Left lobe of liver (tissue), 2 donors: ENCODE data around the gene PARVG. TPM values are rescaled to one million over a fixed set of nuclear protein-coding genes. Genes with fewer than 3 reads are reported as not detected.

ENCODE experiments used
- ATAC-seq: fragments of 200-7000 bp; cut with Tn5 transposase; one replicate; pipeline ENCODE4 v1.9.1; 2020; ENCODE audit warnings: mild to moderate bottlenecking, moderate library complexity
- DNase-seq: peaks from one replicate; pipeline ENCODE4 v3.0.0-alpha.2; 2020; ENCODE audit warnings: low spot score
- total RNA-seq: library from RNA; stranded (reverse); gene quantifications from one replicate; pipeline ENCODE4 v1.2.1, GENCODE V29; 2021
- donor health status: DM: no; HTN: no; CAD: no; lungs with moderate emphysema.
- donor health status: DM: no; HTN: yes; CAD: no.

The PARVG gene
- total RNA-seq, 1 donor from 2014 or later = 3.9 TPM

DNA sequence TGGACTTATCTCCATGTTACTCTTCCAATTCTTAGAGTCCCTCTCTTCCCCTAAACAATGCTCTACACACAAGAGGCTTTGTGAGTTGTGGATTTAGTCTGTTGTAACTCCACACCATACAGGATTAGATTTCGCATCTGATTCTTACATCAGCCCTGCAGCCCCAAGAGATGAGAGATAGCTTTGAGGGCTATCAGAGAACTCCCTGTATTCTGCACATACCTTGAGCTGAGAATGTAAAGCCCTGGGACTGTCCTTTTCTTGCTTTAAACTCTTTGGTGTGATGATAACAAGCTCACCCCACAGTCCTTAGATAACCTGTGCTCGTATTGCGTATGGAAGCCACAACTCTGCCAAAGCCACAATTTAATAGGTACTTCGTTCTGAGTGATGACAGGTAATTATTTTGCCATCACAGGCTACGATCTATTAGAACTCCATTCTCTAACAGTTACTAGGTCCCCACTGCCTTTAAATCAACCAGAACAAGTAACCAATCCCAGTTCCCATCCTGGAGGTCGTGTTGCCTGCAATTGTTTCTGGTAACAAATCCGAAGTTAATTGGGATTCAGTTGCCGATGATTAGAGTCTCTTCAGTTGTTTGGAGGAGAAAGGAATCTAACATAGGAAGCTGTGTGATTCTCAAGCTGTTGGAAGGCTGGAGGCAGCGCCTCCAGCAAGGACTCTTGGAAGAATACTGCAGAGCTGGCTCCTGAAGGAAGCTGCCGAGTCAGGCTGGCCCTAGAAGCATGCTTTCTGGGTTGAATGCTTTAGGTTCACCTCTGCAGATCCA lies 1.3 kb upstream of the PARVG start:
- ATAC-seq = no peak
- no peak for DNase-seq

DNA sequence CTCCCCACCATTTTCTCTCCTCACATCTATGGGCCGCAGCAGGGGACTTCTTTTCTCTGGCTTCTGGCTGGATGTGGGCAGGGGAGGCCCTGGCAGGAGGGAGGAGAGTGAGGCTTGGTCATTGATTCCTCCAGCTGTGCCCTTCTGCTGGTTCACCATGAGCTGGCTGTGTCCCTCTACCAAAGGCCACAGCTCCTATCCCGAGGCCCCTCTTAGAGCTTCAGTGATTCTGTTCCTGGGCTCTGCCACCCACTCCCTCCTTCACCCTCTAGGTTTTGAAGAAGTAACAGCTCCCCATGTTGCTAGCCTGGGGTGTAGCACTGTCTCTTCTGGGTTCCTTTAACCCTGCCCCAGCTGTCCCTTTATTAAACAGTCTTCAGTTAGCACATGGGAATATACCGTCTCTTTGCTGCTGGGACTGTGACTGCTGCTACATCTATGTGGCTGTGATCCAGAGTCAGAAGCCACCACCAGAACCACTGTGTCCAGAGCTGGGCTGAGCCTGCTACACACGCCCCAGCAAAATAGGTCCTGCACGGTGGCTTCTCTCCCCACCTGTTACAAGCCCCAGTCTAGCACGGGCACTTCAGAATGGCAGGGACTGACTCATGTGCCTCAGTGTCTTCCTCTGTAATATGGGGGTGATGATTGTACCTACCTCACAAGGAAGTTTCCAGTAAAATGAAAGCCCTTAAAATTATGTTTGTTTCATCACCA lies 578 bp upstream of the PARVG start:
- no peak for DNase-seq
- no peak for ATAC-seq

DNA sequence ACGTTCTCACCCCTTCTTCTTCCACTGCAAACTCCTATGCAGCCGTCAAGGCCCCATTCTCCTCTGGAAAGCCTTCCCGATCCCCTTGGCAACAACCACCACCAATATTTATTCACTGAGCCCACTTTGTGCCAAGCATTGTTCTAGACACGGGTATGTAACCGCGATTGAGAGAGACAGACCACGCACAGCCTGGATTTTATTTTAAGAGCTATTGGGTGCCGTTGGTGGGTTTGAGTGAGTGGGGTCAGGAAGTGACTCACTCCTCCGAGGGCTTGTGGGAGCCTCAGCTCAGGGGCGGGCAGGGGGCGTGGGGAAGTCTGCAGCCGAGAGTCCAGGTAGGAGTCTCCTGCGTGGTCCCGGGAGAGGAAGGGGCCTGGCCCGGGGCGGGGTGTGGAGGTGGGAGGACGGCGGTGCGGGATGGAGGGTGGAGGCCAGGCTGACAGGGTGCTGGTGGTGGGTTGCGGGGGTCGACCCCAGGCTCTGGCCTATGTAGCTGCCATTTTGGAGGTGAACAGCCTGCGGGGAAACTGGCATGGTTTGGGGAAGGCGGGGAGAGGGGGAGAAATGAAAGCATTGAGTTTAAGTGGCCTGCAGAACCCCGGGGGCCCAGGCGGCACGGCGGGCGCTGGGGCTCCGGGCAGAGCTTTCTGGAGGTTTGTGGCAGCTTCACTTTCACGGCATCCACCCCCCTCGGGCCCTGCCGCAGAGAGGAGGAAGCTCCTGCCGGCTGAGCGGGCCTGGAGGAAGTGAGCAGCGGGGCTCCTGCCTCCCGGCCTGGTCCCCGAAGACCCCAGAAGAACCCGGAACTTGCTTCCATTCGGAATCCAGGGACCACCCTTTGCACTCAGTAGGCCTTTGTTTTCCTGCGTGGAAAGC lies 547 bp downstream of the PARVG start:
- peak; percentile 49 for ATAC-seq
- DNase-seq = no peak

DNA sequence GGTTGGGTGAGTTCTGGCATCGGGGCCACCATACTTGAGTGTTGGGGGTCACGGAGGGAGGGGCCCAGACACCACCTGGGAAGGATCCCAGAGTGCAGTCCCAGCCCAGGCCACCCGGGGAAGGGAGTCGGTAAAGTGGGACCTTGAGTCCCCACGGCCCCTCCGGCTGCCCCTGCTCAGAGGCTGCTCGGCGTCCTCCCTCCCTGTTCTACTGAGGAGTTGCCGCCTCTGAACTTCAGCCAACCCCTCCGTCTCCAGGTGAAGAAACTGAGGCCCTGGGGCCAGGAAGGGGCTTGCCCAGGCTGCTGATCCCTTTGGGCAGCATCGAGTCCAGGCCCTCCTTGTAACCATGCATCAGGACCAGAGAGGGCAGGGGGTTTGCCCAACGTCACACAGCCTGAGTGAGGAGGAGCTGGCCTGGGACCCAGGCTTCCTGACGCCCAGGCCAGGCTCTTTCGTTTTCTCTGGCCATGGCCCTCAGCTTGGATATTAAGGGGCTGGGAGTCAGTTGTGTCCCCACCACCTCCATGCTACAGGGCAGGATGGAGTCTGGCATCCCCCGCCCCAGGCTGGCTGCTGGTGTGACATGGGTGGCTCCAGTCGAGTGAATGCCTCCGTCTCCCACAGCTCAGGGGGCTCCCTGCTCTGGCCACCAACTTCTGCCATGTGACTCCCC lies 1.3 kb downstream of the PARVG start:
- peak; percentile 23 for ATAC-seq
- no peak for DNase-seq

DNA sequence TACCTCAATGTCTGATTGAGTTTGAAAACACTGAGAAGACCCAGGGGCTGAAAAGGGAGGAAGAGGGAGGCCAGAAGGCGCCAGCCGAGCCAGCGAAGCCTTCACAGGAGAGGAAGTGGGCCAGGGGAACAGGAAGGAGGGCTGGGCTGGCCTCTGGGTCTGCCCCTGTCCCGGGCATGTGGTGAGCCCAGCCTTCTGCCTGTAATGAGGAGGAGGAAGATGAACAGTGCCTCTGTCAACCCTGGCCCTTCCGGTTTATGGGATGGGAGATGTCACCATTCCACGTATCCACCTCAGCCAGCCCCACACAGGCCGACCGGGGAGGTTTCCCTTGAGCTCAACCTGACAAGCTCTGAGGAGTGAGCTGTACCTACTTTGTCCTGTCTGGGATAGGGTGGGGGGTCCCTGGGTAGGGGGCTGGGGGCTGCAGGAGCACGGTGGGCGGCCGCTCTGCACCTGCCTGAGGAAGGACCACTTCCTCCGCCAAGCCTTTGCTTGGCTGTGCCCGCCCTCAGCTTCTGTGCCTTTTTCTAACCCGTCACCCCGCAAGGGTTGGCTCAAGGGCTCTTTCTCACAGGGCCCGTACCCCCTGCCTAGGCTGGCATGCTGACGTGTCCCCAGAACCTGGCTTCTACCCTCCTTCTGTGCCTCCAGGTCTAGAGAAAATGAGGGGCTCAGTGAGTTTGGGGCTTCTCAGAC lies 2.0 kb downstream of the PARVG start:
- DNase-seq (no peak), ATAC-seq (peak; percentile 64)

DNA sequence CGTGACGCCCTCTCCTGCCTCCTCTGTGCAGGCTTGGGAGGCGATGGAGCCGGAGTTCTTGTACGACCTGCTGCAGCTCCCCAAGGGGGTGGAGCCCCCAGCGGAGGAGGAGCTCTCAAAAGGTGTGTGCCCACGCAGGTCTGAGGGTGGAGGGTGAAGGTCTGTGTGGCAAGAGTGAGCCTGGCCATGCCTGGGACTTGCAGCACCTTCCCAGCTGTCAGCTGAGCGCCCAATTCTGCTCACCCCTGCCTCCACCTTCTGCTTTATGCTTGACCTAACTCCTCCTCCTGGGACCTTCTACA lies 2.5 kb downstream of the PARVG start:
- no peak for DNase-seq
- no peak for ATAC-seq

DNA sequence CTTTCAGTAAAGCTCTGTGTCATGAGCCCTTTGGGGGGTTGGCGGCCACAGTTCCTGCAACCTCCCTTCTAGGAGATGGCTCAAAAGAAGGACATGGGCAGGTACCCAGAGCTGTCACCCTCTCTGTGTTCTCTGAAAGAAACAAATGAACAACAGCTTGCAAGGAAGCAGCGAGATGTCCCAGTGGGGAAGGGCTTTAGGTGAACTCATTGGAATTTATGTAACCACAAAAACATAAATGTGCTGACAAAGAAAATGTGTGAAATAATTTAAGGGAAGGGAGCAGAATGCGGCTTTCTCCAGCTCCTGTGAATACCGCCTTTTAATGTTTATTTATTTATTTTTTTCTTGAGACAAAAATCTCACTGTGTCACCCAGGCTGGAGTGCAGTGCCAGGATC lies 3.3 kb downstream of the PARVG start:
- ATAC-seq (no peak), DNase-seq (no peak)

DNA sequence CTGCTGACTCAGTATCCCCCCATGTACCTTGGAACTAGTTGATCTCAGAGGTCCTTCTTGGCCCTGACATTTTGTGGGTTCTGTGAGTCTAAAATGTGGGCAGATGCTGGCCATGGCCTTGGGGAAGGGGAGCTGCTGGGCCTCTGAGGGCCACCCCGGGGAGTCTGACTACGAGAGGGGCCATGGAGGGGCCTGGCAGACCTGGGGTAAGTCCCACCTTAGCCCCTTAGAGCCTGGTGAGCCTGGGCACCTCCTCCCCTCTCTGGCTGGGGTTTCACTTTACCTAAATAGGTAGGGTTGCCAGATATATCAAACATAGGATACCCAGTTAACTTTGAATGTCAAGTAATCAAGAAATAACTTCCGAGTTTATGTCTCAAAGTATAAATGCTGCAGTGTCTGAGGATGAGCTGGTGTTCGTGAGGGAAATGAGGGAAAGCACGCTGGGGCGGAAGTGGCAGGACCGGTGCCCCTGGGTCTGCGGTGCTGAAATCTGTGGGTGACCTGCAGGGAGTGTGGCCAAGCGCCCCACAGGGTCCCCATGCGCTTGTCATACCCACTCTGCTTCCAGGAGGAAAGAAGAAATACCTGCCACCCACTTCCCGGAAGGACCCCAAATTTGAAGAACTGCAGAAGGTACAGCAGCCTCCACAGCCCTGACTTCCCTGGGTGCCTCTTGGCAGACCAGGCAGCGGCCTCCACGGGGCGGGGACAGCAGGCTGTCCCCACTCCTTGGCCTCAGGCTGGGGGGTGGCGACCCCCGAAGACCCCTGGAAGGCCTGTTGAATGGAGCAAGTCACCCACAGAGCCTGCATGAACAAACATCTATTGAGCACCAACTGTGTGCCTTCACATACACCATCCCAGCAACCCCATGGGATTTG lies 4.8 kb downstream of the PARVG start:
- DNase-seq (no peak), ATAC-seq (no peak)

DNA sequence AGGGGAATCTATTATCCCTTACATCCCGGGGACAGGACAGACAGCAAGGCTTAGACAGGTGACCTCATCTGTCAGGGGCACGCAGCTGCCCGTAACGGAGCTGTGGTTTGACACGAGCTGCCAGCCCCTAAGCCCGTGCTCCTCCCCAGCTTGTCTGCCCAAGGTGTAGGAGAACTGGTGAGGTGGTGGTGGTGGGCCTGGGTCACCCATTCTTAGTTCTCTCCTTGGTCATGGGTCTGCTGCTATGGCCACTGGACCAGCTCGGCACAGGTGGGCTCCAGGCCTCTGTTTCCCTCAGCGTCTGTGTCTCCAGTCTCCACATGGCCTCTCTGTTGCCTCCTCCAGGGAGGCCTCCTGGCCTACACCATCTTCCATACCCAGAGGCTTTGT lies 5.4 kb downstream of the PARVG start:
- no peak for ATAC-seq
- DNase-seq = no peak

DNA sequence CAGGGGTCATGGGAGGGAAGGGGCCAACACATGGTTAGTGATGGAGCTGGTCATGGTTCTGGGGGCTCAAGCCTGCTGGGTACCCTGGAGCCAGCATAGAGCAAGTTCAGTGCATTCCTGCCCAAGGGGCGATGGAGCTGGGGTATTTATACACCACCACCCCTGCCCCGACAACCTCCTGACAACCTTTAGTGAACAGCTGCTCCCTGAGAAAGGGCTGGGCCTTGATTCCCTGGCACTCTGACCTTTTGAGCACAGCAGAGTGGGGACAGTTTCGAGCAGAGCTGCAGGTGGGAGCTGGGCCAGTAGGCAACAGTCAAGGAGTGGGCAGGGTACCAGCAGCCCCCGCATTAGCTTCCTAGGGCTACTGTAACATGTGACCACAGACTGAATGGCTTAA lies 6.0 kb downstream of the PARVG start:
- DNase-seq = no peak
- ATAC-seq = no peak

DNA sequence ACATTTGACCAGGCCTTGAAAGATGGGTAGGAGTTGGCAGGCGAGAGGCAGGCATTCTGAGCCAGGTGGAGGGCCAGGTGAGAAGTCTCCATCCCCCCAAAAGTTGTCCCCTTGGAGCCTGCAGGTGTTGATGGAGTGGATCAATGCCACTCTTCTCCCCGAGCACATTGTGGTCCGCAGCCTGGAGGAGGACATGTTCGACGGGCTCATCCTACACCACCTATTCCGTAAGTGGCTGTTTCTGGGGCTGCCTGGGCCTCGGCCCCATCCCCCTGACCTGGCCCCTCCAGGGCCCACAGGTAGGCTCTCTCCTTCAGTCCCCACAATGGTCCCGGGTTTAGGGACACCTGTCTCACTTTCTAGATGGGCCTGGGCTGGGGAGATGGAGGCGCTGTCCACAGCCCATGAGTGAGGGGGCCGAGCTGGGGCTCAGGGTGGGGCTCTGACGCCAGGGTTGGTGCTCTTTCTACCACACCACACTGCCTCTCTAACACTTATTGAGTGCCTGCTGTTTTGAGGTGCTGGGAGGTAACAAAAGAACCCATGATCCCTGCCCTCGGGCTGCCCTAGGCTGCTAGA lies 7.0 kb downstream of the PARVG start:
- DNase-seq = no peak
- ATAC-seq = no peak

DNA sequence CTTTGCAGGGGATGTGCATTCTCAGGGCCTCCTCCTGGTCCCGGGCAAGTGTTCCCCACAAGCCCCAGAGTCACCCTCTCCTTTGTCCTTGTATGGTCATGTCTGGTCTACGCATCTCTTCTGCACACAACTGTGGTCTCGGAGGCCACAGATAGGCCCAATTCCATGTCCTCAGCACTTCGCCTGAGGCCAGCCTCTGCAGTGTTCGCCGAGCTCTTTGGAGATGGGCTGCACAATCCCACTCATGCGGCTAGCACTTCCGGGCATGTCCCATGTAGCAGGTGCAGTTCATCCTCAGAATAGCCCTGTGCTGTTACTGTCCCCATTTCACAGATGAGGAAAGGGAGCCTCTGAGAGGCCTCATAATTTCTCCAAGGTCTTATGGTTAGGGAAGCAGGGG lies 7.6 kb downstream of the PARVG start:
- no peak for ATAC-seq
- no peak for DNase-seq

DNA sequence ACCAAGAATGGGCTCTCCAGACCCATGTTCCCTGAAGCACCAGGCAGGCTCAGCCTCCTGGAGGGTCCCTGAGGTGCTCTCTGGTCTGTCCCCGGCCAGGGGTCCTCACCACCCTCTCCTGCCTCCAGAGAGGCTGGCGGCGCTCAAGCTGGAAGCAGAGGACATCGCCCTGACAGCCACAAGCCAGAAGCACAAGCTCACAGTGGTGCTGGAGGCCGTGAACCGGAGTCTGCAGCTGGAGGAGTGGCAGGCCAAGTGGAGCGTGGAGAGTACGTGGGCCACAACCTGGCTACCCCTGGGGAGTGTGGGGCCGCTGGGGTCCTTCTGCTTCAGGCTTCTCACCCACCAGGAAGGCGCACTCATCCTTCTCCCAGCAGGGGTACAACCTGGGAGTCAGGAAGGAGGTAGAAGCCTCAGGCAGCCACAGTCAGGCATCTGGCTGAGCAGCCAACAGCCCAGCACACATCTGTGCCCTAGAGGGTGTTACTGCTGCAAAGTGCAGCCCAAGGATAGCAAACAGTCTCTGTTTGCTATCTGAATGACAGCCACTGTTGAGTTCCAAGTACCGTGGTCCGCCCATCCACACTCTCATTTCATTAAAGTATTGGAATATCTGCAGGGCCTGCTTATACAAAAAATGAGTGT lies 8.4 kb downstream of the PARVG start:
- ATAC-seq (no peak), DNase-seq (no peak)

DNA sequence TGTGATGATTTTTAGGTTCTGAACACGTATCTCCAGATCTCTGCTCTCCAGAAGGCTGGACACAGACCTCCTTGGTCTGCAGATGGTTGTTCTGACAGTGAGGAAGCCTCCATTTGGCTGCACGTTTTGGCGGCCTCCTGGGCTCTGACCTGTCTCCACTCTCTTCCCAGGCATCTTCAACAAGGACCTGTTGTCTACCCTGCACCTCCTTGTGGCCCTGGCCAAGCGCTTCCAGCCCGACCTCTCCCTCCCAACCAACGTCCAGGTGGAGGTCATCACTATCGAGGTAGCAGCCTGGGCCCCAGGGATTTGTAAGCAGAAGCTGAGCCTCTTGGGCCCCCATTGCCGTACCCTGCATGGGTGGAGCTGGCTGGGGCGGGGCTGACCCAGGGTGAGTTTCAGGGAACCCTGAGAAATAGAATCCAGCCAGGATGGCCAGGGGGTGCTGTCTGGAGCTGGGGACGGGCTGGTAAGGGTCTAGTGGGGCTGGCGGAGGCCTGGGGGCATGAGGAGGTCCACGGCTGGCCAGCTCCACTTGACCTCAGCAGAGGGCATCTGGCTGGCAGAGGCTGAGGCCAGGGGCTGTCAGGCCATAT lies 9.8 kb downstream of the PARVG start:
- ATAC-seq (no peak), DNase-seq (no peak)

DNA sequence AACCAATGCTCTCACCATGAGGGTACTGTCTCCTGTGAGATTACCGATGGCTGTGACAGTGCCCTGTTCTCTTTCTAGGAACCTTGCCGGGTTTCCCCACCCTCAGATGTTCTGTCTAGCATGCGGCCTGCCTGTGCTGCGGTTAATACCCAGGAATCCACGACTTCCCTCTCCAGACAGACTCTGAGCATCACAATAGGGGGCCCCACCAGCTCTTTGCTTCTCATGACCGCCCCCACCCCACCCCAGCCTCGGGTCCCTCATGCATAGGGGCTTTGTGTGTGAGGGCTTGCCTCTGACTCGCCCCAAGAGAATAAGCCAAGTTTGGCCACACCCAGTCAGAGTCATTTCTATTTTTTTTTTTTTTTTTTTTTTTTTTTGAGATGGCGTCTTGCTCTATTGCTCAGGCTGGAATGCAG lies 10.3 kb downstream of the PARVG start:
- DNase-seq (no peak), ATAC-seq (no peak)

DNA sequence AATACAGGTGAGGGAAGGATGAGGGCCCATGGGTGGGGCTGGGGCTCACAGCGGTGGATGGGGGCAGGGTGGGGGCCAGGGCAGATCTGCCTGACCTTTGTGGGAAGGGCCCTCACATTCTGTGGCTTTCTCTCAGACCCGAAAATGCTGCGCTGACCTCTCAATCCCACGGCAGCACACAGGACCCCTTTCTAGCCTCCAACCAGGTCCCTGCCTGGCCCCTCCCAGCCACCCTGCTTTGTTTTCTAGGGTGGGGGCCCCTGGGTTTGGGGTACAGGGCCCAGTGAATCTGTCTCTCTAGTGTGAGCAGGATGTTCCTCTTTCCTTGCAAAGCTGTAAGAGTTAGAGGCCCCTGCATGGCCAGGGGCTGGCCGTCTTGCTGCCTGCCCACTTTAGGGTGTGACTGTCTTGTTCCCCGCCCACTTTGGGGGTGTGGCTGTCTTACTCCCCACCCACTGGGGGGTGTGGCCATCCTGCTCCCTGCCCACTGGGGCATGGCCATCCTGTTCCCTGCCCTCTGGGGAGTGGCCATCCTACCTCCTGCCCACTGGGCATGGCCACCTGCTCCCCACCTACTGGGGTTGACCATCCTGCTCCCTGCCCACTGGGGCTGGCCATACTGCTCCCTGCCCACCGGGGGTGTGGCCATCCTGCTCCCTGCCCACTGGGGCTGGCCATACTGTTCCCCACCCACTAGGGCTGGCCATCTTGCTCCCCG lies 11.5 kb downstream of the PARVG start:
- ATAC-seq = no peak

DNA sequence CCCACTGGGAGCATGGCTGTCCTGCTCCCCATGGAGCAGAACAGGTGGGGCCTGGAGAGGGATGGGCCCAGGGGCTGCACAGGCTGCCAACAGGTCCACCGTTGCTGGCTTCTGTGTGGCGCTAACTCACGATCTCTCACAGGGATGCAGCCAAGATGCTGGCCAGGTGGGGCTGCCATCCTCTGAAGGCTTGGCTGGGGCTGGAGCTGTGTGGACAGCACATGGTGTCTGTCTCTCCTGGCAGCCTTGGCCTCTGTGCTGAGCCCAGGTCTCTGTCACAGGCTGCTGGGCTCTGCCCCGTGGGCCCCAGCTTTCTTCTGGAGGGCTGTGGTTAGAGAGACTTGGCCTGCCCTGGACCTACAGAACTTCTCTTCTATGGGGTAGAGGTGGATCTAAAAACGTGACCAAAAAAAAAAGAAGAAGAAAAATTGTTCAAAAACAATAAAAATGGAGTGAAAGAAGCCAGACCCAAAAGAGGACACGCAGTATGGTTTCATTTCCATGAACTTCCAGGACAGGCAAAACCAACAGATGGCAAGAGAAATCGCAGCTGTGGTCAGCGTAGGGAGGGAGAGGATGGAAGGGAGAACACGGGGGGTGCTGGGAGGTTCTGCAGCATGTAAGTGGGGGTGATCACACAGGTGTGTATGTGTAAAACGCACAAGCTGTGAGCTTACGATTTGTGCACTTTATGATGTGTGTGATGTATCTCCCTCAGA lies 12.2 kb downstream of the PARVG start:
- DNase-seq = no peak
- ATAC-seq = no peak

More for the DNA sequence above, 11.5 kb downstream of the PARVG start:
- no peak for DNase-seq
